Heart left ventricle (tissue), 16 donors: ENCODE results near the gene RAB20. TPM values are rescaled to one million over a fixed set of nuclear protein-coding genes. Genes with fewer than 3 reads are reported as not detected.
A peak's percentile ranks its signal among the peaks of the same experiment; 100 is the strongest.

Experiments used
- ATAC-seq, 4 donors: fragments of 200-7000 bp; cut with Tn5 transposase; one replicate each; pipeline ENCODE4 v1.9.1; 2020 to 2022; ENCODE audit warnings: moderate library complexity in 4 of 4, mild to moderate bottlenecking in 3 of 4, moderate number of reproducible peaks in 1 of 4
- DNase-seq, 5 donors: peaks; one replicate each; pipeline ENCODE4 v3.0.0-alpha.2; 2020
- H3K27ac ChIP-seq, 12 donors: fragments of 200-600 bp; sonication (generic) in 4 of 12; one replicate each; pipeline versions ENCODE4 v1.5.0 to v1.8.0; 2016 to 2022; ENCODE audit warnings: mild to moderate bottlenecking in 2 of 12
- H3K27me3 ChIP-seq, 9 donors: fragments of 200-600 bp; sonication (generic) in 2 of 9; one replicate each; pipeline versions ENCODE4 v1.5.1 to v1.8.0; 2016 to 2022; ENCODE audit warnings: mild to moderate bottlenecking in 3 of 9
- H3K36me3 ChIP-seq, 9 donors: fragments of 200-600 bp; sonication (generic) in 2 of 9; one replicate each; pipeline versions ENCODE4 v1.5.0 to v1.8.0; 2018 to 2022; ENCODE audit warnings: mild to moderate bottlenecking in 2 of 9
- H3K4me1 ChIP-seq, 12 donors: fragments of 200-600 bp; sonication (generic) in 4 of 12; one replicate each; pipeline versions ENCODE4 v1.5.0 to v1.8.0; 2016 to 2022; ENCODE audit warnings: mild to moderate bottlenecking in 3 of 12
- H3K4me3 ChIP-seq, 12 donors: fragments of 200-600 bp; sonication (generic) in 4 of 12; one replicate each; pipeline versions ENCODE4 v1.5.0 to v1.8.0; 2017 to 2022; ENCODE audit warnings: mild to moderate bottlenecking in 9 of 12, moderate library complexity in 4 of 12
- H3K9me3 ChIP-seq, 12 donors: fragments of 200-600 bp; sonication (generic) in 4 of 12; one replicate each; pipeline versions ENCODE4 v1.5.0 to v1.8.0; 2016 to 2022; ENCODE audit warnings: mild to moderate bottlenecking in 1 of 12
- POLR2A ChIP-seq, 2 donors: fragments of 450-650 bp; IDR thresholded peaks; one replicate each; pipeline ENCODE4 v1.6.1; 2017; ENCODE audit warnings: antibody characterized with exemption in 2 of 2, mild to moderate bottlenecking in 2 of 2, moderate library complexity in 2 of 2
- WGBS, 4 donors: extraction: QIAGEN DNeasy Blood & Tissue Kit in 2 of 4; methylation state at CpG; one replicate each; pipeline versions ENCODE4 v1.1.5 to v1.1.7; 2013 to 2018; 5-methylcytosine and 5-hydroxymethylcytosine counted together
- intact Hi-C, 10 donors: fragments of 100-400 bp; cut with DNase I; formaldehyde crosslinking; loops; one replicate each; pipeline versions ENCODE4 v1.11.1 to v1.14.2; 2022
- polyA plus RNA-seq, 2 donors: library from polyadenylated mRNA; stranded (reverse); fragments of 200-250 nt; gene quantifications; one replicate each; pipeline ENCODE4 v1.2.3, GENCODE V29; 2013
- total RNA-seq, 9 donors: library from RNA; depleted of rRNA in 2 of 9; stranded (reverse); fragments of >200 nt in 2 of 9; fragmentation: NEBNext Ultra II Directional in 3 of 9; extraction: Animal tissue kit (Norgen Biotek cat#: 25700) in 3 of 9; gene quantifications; one replicate each; pipeline versions ENCODE4 v1.1.0 to v1.2.4, GENCODE V29; 2016 to 2023
- TF ChIP-seq, protein P1 (sequence below), 12 donors: fragments of 200-600 bp; sonication (generic) in 4 of 12; IDR thresholded peaks; one replicate each; pipeline versions ENCODE4 v1.5.0 to v1.8.0; 2018 to 2022; ENCODE audit warnings: antibody characterized with exemption in 12 of 12, mild to moderate bottlenecking in 5 of 12
- donor health status: ischemic (EF 13 %, LVEDD 7.1; RV severe dilation, severe dysfunction).
- donor health status: healthy with polysubstance abuse.
- donor health status: DM: no; HTN: yes; CAD: no.
- donor health status: DM: no; HTN: no; CAD: no.
- donor health status: ischemic (EF 25% LVEDD 6.9; RV normal size, moderate dysfunction).
- donor health status: ischemic (EF 25% LVEDD 5.7; RV mildly dilated, moderate dysfunction).
- donor health status: healthy.
- donor health status: DM: yes; HTN: yes; CAD: no.
- donor health status: ischemic (EF 35%, LVEDD 5.7; RV mildly dilated, moderate dysfunction).
- donor health status: nonischemic (EF 11% LVEDD 7.7; RV severe dilation, severe dysfunction).
- donor health status: DM: yes; HTN: yes; CAD: no.
- donor health status: PGD.
- donor health status: ischemic (EF 29% LVEDD 5.4; RV normal size, mild dysfunction).
- donor health status: nonischemic (EF 23%, LVEDD 6.1; RV moderate dilation, normal function).

Gene RAB20
- total and polyA plus RNA-seq, 11 donors, result 5.5 to 30.2 (median 13.7) TPM

GRCh38 chr13:110583178-110583865 is 21.8 kb upstream of the RAB20 start:
- H3K9me3 ChIP-seq, result no peaks in the 10 kb centered on the region
- no peak for ATAC-seq
- peaks cover 0 to 3% (median 0%) of the 10 kb centered on the region in 12 donors for H3K4me1 ChIP-seq
- no peak overlapping the region for H3K4me3 ChIP-seq
- no peaks in the 10 kb centered on the region for H3K36me3 ChIP-seq
- intact Hi-C loops, result no loop called here
- TF ChIP-seq, protein P1, sequence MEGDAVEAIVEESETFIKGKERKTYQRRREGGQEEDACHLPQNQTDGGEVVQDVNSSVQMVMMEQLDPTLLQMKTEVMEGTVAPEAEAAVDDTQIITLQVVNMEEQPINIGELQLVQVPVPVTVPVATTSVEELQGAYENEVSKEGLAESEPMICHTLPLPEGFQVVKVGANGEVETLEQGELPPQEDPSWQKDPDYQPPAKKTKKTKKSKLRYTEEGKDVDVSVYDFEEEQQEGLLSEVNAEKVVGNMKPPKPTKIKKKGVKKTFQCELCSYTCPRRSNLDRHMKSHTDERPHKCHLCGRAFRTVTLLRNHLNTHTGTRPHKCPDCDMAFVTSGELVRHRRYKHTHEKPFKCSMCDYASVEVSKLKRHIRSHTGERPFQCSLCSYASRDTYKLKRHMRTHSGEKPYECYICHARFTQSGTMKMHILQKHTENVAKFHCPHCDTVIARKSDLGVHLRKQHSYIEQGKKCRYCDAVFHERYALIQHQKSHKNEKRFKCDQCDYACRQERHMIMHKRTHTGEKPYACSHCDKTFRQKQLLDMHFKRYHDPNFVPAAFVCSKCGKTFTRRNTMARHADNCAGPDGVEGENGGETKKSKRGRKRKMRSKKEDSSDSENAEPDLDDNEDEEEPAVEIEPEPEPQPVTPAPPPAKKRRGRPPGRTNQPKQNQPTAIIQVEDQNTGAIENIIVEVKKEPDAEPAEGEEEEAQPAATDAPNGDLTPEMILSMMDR (IDR thresholded peaks at IDR 0.05), result no peak
- TF ChIP-seq POLR2A (IDR thresholded peaks at IDR 0.05), result no peak
- no peaks in the 10 kb centered on the region for H3K27me3 ChIP-seq
- 81 to 85% (median 83%) methylated on average over 12 to 13 of the region's 13 CpGs for WGBS, 4 donors
- DNase-seq, result no peak
- no peak overlapping the region for H3K27ac ChIP-seq

- no peaks in the 10 kb centered on the region for H3K27me3 ChIP-seq
- intact Hi-C loops, result no loop called here
- H3K36me3 ChIP-seq, result no peaks in the 10 kb centered on the region
- H3K4me3 ChIP-seq, result no peak overlapping the region
- no peaks in the 10 kb centered on the region for H3K9me3 ChIP-seq
- H3K4me1 ChIP-seq, result peaks cover 0 to 3% (median 0%) of the 10 kb centered on the region in 12 donors
- ATAC-seq (peak in 1 of 4 donors; percentile 22), DNase-seq (no peak)
- H3K27ac ChIP-seq, result no peak overlapping the region
- WGBS, 4 donors, result 89 to 92% (median 91%) methylated on average over 13 of the region's 13 CpGs
- TF ChIP-seq, protein P1 (IDR thresholded peaks at IDR 0.05), result no peak
- no peak for TF ChIP-seq POLR2A (IDR thresholded peaks at IDR 0.05)
These were observed 21.0 kb upstream of the RAB20 start for GRCh38 chr13:110582421-110582954.

GRCh38 chr13:110581506-110582185 is 20.1 kb upstream of the RAB20 start:
- Histone ChIP-seq H3K4me3 (no peak overlapping the region), H3K27me3 (no peaks in the 10 kb centered on the region), H3K4me1 (peaks cover 0 to 3% (median 0%) of the 10 kb centered on the region in 12 donors), H3K36me3 (no peaks in the 10 kb centered on the region), H3K9me3 (no peaks in the 10 kb centered on the region), H3K27ac (no peak overlapping the region)
- peak in 1 of 4 donors; percentile 39 for ATAC-seq
- TF ChIP-seq, protein P1 (IDR thresholded peaks at IDR 0.05), result no peak
- no peak for TF ChIP-seq POLR2A (IDR thresholded peaks at IDR 0.05)
- intact Hi-C loops, result no loop called here
- no peak for DNase-seq
- 88 to 97% (median 92%) methylated on average over 9 to 14 of the region's 14 CpGs for WGBS, 4 donors

- DNase-seq (no peak), ATAC-seq (no peak)
- Histone ChIP-seq H3K27ac (no peak overlapping the region), H3K9me3 (no peaks in the 10 kb centered on the region), H3K27me3 (no peaks in the 10 kb centered on the region), H3K4me1 (peaks cover 0 to 6% (median 0%) of the 10 kb centered on the region in 12 donors), H3K4me3 (no peak overlapping the region), H3K36me3 (no peaks in the 10 kb centered on the region)
- TF ChIP-seq, protein P1 (IDR thresholded peaks at IDR 0.05), result no peak
- TF ChIP-seq POLR2A (IDR thresholded peaks at IDR 0.05), result no peak
- intact Hi-C loops, result no loop called here
- WGBS, 4 donors, result 56 to 80% (median 76%) methylated on average over 2 of the region's 2 CpGs
These were observed 19.3 kb upstream of the RAB20 start for GRCh38 chr13:110580800-110581199.
